HG03135 (cell line): Measurements from ENCODE around the gene GPR21.

Experiments
- ATAC-seq: cut with Tn5 transposase; IDR thresholded peaks from one replicate; pipeline ENCODE4 v1.9.1; 2021; ENCODE audit warnings: mild to moderate bottlenecking, moderate library complexity; ENCODE audit not compliant: unreplicated experiment

Gene GPR21

GRCh38 chr9:123062351-123063176 is 29.1 kb downstream of the GPR21 start:
- no peak for ATAC-seq

- no peak for ATAC-seq
Measured at GRCh38 chr9:123063177-123063598, 29.7 kb downstream of the GPR21 start.

- ATAC-seq: no peak
Measured at GRCh38 chr9:123063896-123064295, 30.4 kb downstream of the GPR21 start.

DNA sequence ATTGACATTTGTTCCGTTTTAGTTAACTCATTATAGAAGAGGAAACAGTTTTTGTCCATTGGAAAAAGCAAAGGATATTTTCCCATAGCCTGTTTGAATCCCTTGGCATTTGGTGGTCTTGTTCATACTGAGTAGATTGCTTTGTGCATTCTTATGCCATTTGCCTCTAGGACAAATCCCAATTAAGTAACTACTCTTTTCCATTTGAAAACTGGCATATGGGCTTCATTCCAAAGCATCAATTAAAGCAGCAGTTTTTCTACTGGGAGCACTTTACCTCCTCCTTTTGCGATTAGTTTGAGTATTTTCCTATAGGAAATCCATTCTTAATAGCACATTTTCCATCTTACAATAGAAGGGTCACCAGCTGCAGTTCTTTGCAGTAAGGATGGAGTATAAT is 31.2 kb downstream of the GPR21 start:
- no peak for ATAC-seq

DNA sequence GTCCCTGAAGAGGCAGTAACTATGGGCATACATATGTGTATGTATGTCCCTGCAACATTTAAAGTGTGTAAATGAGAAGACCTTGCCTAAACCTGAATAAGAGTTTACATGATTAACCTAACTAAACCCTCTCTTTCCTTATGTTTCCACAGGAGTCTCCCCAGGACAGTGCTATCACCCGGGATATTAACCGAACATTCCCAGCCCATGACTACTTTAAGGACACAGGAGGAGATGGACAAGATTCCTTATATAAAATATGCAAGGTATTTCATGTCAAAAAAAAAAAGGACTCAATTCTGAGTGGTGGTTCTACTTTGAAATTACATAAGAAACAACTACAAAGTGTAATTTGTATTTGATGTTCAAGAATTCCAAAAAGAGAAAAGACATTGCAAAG is 31.7 kb downstream of the GPR21 start:
- no peak for ATAC-seq

- no peak for ATAC-seq
Measured at GRCh38 chr9:123067136-123067535, 33.7 kb downstream of the GPR21 start.

GRCh38 chr9:123069010-123069481 is 35.6 kb downstream of the GPR21 start:
- no peak for ATAC-seq

DNA sequence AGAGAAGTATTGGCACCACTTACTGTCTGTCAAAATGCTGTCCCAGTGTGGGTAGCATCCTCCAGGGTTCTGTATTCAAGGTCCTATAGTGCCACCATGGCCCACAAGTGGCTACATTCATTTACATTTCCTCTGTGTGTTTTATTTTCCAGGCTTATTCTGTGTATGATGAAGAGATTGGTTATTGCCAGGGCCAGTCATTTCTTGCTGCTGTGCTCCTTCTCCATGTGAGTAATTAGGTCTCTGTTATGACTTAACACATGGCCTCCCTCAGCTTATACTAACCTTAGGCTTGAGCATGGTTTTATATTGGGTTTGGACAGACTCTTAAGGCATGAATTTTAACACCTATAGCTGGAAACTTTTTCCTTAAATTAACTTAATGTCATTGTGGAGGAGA is 36.7 kb downstream of the GPR21 start:
- ATAC-seq: no peak

DNA sequence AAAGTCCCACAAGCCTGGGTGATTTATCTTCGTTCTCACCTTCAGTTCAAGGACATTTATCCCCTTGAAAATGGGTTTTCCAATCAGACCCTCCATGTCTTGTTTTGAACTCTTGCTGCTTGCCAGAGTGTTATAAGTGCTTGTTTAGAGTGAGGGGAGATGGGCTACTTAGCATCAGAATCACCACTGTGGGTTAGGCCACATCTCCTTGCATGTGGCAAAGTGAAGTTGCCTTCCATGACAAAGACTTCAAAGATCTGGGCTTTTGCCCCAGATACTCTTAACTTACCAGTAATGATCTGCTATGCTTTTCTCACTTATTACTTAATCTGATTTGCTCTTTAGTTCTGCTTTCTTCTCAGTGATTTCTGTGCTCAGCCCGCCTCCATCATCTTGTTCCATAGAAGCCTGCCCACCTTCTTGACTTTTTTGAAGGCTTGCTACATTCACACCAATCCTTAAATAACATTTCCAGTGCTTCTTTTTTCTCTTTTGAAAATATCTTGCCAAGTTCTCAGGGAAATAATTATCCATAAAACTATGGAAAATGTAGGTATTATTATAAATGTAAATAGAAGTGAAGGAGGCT is 39.0 kb downstream of the GPR21 start:
- ATAC-seq: no peak

GRCh38 chr9:123073441-123073840 is 40.0 kb downstream of the GPR21 start:
- no peak for ATAC-seq

DNA sequence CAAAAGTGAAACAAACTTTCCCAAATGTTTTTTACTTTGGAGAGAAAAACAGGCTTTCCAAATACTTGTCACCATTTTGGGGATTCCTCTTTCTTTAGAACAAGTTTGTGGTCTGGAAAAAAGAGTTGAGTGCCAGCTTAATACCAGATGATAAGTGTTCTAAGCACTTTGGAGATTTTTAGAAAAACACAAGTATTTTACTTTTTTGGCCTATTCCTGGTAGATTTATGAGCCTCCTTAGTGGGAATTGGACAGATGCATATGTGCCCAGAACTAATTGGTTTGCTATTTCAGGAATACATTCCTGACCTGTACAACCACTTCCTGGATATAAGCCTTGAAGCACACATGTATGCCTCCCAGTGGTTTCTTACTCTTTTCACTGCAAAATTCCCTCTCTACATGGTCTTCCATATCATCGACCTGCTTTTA is 40.5 kb downstream of the GPR21 start:
- ATAC-seq: no peak

GRCh38 chr9:123074628-123075027 is 41.2 kb downstream of the GPR21 start:
- ATAC-seq: no peak

DNA sequence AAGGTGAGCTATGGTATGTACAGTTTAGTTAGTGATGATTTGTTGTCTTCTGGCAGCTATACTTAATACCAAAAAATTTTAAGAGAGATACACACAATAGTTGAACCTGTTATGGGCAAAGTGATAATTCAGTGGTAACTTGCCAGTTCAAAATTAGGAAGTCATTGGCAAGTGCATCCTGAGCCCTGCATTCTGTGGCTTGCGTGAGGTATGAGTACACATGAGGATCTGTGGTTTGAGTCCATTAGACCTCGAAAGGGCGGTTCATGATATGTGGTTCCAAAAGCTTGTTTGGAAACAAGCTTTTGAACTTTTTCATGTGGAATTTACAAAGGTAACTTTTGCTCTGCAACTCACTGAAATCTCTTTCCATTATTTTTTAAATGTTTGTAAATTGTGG is 47.0 kb downstream of the GPR21 start:
- no peak for ATAC-seq

DNA sequence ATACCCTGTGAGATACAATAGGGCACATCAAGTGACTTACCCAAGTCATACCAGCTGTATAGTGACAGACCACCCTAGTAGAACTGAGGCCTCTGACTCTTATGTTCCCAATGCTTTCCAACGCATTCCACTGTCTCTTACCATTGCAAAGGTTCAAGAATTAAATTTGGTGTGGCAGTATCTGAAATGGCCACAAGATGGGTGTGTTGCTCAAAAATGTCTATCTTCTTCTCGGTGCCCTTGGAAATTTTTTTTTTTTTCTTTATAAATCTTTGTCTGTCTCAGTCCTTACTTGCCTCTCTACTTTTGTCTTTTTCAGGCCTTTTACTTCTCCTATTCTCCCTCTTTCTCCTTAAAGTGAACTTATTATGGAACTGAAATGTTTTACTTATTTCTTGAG is 48.4 kb downstream of the GPR21 start:
- no peak for ATAC-seq

GRCh38 chr9:123083680-123084079 is 50.2 kb downstream of the GPR21 start:
- no peak for ATAC-seq

DNA sequence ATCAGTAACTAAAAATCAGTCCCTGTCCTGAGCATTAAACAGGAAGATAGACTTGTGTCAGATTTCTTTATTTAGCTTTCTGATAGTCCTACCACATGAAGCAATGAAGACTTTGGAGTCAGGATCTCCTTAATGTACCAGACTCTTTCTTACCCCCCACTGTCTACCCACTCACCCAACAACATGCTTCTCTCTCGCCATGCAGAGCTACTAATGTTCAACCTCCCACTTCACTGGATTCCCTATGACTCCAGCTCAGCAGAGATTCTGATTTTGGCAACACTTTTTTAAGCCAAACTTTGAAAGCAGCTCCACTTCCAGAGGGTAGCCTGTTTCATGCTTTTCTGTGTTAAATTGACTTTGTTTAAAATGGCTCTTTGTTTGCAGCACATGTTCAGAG is 50.8 kb downstream of the GPR21 start:
- no peak for ATAC-seq
